Hepatocyte (in vitro differentiated cells): Measurements from ENCODE around the gene IMP3. TPM values are rescaled to one million over a fixed set of nuclear protein-coding genes. Genes with fewer than 3 reads are reported as not detected.

ENCODE experiments used
- DNase-seq: peaks from one replicate; pipeline ENCODE4 v3.0.0-alpha.2; 2016; ENCODE audit warnings: low spot score
- H2AFZ ChIP-seq: fragments of 200-600 bp; sonication (generic); 2 replicates; pipeline ENCODE4 v1.6.0; 2016; ENCODE audit warnings: antibody characterized with exemption, mild to moderate bottlenecking
- H3K27ac ChIP-seq: fragments of 200-600 bp; sonication (generic); 2 replicates; pipeline ENCODE4 v1.5.1; 2016; ENCODE audit warnings: mild to moderate bottlenecking
- H3K27me3 ChIP-seq: fragments of 200-600 bp; sonication (generic); 2 replicates; pipeline ENCODE4 v1.6.1; 2016
- H3K36me3 ChIP-seq: fragments of 200-600 bp; sonication (generic); replicated peaks from 2 replicates; pipeline ENCODE4 v1.5.1; 2016; ENCODE audit warnings: low read depth; ENCODE audit not compliant: insufficient read depth
- H3K4me1 ChIP-seq: fragments of 200-600 bp; sonication (generic); 2 replicates; pipeline ENCODE4 v1.5.1; 2016; ENCODE audit warnings: mild to moderate bottlenecking, moderate library complexity; ENCODE audit not compliant: insufficient read depth
- H3K4me2 ChIP-seq: fragments of 200-600 bp; sonication (generic); 2 replicates; pipeline ENCODE4 v1.6.0; 2016
- H3K4me3 ChIP-seq: fragments of 200-600 bp; sonication (generic); 2 replicates; pipeline ENCODE4 v1.5.1; 2016; ENCODE audit warnings: mild to moderate bottlenecking
- H3K79me2 ChIP-seq: fragments of 200-600 bp; sonication (generic); 2 replicates; pipeline ENCODE4 v1.6.0; 2017; ENCODE audit warnings: mild to moderate bottlenecking
- H3K9me2 ChIP-seq: fragments of 200-600 bp; sonication (generic); replicated peaks from 2 replicates; pipeline ENCODE4 v1.6.0; 2017; ENCODE audit warnings: mild to moderate bottlenecking; ENCODE audit not compliant: insufficient read depth
- H3K9me3 ChIP-seq: fragments of 200-600 bp; sonication (generic); 2 replicates; pipeline ENCODE4 v1.5.1; 2016; ENCODE audit warnings: low read depth, mild to moderate bottlenecking
- H4K20me1 ChIP-seq: fragments of 200-600 bp; sonication (generic); 2 replicates; pipeline ENCODE4 v1.6.0; 2016; ENCODE audit warnings: mild to moderate bottlenecking; ENCODE audit not compliant: insufficient read depth, poor library complexity, severe bottlenecking
- EZH2 ChIP-seq: fragments of 200-600 bp; sonication (generic); IDR thresholded peaks from 2 replicates; pipeline ENCODE4 v1.6.1; 2016; ENCODE audit warnings: antibody characterized with exemption, mild to moderate bottlenecking, borderline replicate concordance
- EZH2phosphoT487 ChIP-seq: fragments of 200-600 bp; sonication (generic); IDR thresholded peaks from one replicate; pipeline ENCODE4 v1.6.1; 2018; ENCODE audit warnings: antibody characterized with exemption, mild to moderate bottlenecking, low read depth, moderate library complexity; ENCODE audit not compliant: unreplicated experiment, severe bottlenecking
- WGBS: methylation state at CpG from one replicate; pipeline ENCODE4 v1.1.6; 2016; ENCODE audit warnings: low lambda C conversion rate; ENCODE audit errors: missing lambda C conversion rate; 5-methylcytosine and 5-hydroxymethylcytosine counted together
- polyA plus RNA-seq: library from polyadenylated mRNA; unstranded; fragments of >200 nt; fragmentation: Nextera tagmentation; extraction: Ambion mirVana; gene quantifications from 2 replicates; pipeline ENCODE4 v1.2.1, GENCODE V29; 2016
- total RNA-seq: library from RNA; depleted of rRNA; stranded (reverse); fragments of >200 nt; gene quantifications from 2 replicates; pipeline ENCODE4 v1.2.3, GENCODE V29; 2014
- TF ChIP-seq, protein P1 (sequence below): fragments of 200-600 bp; sonication (generic); IDR thresholded peaks from 2 replicates; pipeline ENCODE4 v1.5.1; 2016; ENCODE audit warnings: antibody characterized with exemption, mild to moderate bottlenecking; ENCODE audit not compliant: poor library complexity

IMP3 gene
- total and polyA plus RNA-seq, 2 experiments from 2014 or later, result 144 to 155 TPM

DNA sequence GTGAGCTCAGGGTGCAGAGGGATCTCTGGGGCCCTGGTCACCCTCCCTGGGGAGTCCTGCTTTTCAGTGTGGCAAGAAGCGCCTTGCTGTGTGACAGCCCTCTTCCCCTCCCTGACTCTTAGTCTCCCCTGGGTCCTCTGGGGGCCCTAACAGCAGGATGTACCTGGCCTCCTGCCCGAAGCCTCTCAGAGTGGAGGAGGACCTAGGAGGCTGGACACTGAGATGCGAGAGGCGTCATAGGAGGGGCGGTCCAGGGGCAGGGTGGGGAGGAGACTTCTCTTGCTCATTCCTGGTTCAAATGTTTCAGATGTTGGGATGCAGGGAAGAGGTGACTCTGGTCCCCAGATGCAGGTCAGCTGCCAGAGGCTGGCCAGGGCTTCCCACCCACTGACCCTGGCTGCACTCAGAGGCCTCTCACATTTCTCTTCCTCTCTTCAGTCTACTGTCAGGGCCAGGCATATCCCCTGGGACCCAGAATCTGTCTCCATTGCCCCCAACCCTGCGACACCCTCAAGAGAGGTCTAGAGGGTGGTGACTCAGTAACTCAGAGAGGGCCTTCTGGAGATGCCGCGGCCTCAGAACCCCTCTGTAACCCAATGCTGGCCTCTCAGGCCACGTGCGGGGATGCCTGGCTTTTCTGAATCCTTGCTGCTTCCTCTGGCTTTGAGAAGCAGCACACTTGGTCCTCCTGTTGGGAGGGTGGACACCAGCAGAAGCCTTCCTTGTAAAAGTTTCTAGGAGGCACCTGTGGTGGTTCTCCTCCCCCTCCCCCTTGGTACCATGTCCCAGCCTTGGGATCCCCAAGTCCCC is 33.6 kb upstream of the IMP3 start:
- Histone ChIP-seq H2AFZ (no peak overlapping the region), H3K27ac (peak overlapping the region; percentile 95), H3K27me3 (no peaks in the 10 kb centered on the region), H3K9me3 (no peaks in the 10 kb centered on the region), H3K79me2 (no peaks in the 10 kb centered on the region), H3K36me3 (no peaks in the 10 kb centered on the region), H4K20me1 (no peaks in the 10 kb centered on the region), H3K4me3 (no peak overlapping the region), H3K4me2 (peak overlapping the region; percentile 68), H3K4me1 (peaks cover 38% of the 10 kb centered on the region), H3K9me2 (no peaks in the 10 kb centered on the region)
- TF ChIP-seq, protein P1, sequence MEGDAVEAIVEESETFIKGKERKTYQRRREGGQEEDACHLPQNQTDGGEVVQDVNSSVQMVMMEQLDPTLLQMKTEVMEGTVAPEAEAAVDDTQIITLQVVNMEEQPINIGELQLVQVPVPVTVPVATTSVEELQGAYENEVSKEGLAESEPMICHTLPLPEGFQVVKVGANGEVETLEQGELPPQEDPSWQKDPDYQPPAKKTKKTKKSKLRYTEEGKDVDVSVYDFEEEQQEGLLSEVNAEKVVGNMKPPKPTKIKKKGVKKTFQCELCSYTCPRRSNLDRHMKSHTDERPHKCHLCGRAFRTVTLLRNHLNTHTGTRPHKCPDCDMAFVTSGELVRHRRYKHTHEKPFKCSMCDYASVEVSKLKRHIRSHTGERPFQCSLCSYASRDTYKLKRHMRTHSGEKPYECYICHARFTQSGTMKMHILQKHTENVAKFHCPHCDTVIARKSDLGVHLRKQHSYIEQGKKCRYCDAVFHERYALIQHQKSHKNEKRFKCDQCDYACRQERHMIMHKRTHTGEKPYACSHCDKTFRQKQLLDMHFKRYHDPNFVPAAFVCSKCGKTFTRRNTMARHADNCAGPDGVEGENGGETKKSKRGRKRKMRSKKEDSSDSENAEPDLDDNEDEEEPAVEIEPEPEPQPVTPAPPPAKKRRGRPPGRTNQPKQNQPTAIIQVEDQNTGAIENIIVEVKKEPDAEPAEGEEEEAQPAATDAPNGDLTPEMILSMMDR, result no peak
- no peak for TF ChIP-seq EZH2phosphoT487
- 74% methylated on average over 10 of the region's 10 CpGs for WGBS
- peak; percentile 77 for DNase-seq

DNA sequence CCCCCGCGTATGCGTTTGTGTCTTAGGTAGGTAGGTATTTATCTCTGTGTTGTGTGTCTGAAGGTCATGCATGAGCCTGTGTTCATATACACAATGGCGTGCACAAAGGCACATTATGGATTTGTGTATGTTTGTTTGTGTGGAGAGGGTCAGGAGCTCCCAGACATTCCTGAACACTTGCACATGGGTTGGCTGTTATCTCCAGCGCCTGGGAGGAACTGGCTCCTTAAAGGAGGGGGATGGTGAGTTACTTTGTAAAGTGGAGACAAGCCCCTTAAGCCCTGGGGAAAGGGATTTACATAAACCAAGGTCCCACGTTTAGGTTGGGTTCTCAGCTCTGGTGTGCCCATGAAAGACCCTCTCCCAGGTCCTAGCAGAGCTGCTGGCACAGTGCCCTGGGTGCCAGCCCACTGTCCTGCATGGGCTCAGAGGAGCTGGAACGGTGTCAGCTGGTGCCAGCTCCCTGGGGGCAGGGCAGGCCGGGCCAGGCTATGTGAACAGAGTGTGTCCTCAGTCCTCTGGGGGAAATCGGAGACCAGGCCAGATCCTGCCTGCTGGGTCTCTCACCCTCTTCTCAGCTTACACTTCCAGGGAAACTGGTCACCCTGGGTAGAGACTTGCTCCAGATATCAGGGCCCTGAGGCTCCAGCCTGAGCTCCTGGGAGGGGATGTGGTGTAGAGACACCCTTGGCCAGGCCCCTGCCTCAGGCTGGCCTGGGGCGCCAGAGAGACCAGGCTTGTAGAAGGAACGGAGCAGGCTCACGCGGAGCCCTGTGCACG is 32.8 kb upstream of the IMP3 start:
- Histone ChIP-seq H3K9me2 (no peaks in the 10 kb centered on the region), H3K4me2 (peak overlapping the region; percentile 68), H4K20me1 (no peaks in the 10 kb centered on the region), H2AFZ (no peak overlapping the region), H3K9me3 (no peaks in the 10 kb centered on the region), H3K27me3 (no peaks in the 10 kb centered on the region), H3K4me3 (no peak overlapping the region), H3K79me2 (no peaks in the 10 kb centered on the region), H3K36me3 (no peaks in the 10 kb centered on the region), H3K4me1 (peaks cover 36% of the 10 kb centered on the region), H3K27ac (peak overlapping the region; percentile 95)
- TF ChIP-seq EZH2phosphoT487, result no peak
- TF ChIP-seq, protein P1, result no peak
- TF ChIP-seq EZH2, result no peak
- DNase-seq, result peak; percentile 81
- 35% methylated on average over 14 of the region's 14 CpGs for WGBS

DNA sequence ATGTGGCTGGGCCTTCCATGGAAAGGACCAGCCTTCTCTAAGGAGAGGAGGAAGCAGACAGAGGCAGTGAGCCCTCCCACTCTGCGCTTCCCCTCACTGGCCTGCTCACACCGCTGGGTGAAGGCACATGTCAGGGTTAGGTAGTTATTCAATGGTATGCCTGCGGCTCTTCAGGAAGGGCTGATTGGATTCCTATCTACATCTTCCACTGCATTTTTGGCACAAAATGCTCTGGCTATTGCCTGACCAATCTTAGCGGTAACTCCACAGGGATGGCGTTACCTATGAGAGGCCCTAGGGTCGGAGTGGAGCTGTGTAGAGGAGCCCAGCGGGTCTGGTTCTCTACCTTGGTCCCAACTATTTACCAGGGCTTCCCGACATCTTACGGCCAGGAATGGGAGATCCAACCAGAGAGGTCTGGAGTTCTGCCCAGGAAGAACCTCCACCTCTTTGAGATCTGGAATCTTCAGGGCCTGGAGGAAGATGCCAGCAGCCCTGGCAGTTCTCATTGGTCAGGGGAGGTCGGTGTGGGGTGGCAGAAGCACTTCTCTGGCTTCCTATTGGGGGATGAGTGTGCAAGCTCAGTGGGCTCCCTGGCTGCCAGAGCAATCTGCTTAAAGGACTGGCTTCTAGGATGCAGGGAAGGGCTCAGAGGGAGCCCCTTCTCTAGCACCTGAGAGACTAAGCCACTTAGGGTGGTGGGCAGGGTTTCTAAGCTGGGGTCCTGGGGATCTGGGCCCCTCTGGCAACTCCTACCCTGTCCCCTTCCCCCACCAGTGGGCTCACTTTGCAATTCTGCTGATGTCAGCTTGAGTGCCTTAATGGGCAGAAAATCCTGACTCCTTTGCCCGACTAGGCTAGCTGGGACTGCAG is 31.9 kb upstream of the IMP3 start:
- Histone ChIP-seq H3K9me2 (no peaks in the 10 kb centered on the region), H3K4me3 (no peak overlapping the region), H4K20me1 (no peaks in the 10 kb centered on the region), H3K79me2 (no peaks in the 10 kb centered on the region), H3K27me3 (no peaks in the 10 kb centered on the region), H2AFZ (no peak overlapping the region), H3K4me2 (peak overlapping the region; percentile 20), H3K9me3 (no peaks in the 10 kb centered on the region), H3K27ac (peak overlapping the region; percentile 95), H3K4me1 (peaks cover 38% of the 10 kb centered on the region), H3K36me3 (no peaks in the 10 kb centered on the region)
- DNase-seq, result no peak
- TF ChIP-seq EZH2 (no peak), EZH2phosphoT487 (no peak)
- TF ChIP-seq, protein P1, result no peak
- 80% methylated on average over 11 of the region's 11 CpGs for WGBS
